ENCODE data around the gene KCNT2.

GRCh38 chr1:196516373-196516772, 91.9 kb downstream of the KCNT2 start:
- TF ChIP-seq, protein P1, sequence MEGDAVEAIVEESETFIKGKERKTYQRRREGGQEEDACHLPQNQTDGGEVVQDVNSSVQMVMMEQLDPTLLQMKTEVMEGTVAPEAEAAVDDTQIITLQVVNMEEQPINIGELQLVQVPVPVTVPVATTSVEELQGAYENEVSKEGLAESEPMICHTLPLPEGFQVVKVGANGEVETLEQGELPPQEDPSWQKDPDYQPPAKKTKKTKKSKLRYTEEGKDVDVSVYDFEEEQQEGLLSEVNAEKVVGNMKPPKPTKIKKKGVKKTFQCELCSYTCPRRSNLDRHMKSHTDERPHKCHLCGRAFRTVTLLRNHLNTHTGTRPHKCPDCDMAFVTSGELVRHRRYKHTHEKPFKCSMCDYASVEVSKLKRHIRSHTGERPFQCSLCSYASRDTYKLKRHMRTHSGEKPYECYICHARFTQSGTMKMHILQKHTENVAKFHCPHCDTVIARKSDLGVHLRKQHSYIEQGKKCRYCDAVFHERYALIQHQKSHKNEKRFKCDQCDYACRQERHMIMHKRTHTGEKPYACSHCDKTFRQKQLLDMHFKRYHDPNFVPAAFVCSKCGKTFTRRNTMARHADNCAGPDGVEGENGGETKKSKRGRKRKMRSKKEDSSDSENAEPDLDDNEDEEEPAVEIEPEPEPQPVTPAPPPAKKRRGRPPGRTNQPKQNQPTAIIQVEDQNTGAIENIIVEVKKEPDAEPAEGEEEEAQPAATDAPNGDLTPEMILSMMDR (IDR thresholded peaks at IDR 0.05): no peak
- TF ChIP-seq EP300 (IDR thresholded peaks at IDR 0.05): no peak

Measured in gastroesophageal sphincter (tissue), 3 donors.